ENCODE data around the gene PTGER1. TPM values are rescaled to one million over a fixed set of nuclear protein-coding genes. Genes with fewer than 3 reads are reported as not detected.

PTGER1 gene
- total RNA-seq, 1 donor from 2014 or later = not detected

GRCh38 chr19:14494411-14494810 is 19.3 kb upstream of the PTGER1 start:
- H3K36me3 ChIP-seq = peaks cover 0 to 17% of the 10 kb centered on the region in 2 donors
- H3K4me1 ChIP-seq = peaks cover 54% of the 10 kb centered on the region
- H3K4me3 ChIP-seq = peak overlapping the region; percentile 87 to 88
- no peak for DNase-seq (ENCODE audit: extremely low spot score in 2 of 2)
- peak overlapping the region; percentile 77 for H3K27ac ChIP-seq
- TF ChIP-seq POLR2AphosphoS5 (IDR thresholded peaks at IDR 0.05; ENCODE audit: insufficient read depth in 1 of 2, low read depth in 1 of 2) (no peak), CTCF (IDR thresholded peaks at IDR 0.05) (no peak), POLR2A (IDR thresholded peaks at IDR 0.05) (no peak)
- intact Hi-C loops (cut with DNase I) = no loop called here
- no peaks in the 10 kb centered on the region for H3K27me3 ChIP-seq
- no peaks in the 10 kb centered on the region for H3K9me3 ChIP-seq

GRCh38 chr19:14492756-14493337 is 17.7 kb upstream of the PTGER1 start:
- Histone ChIP-seq H3K27me3 (no peaks in the 10 kb centered on the region), H3K36me3 (peaks cover 0 to 26% of the 10 kb centered on the region in 2 donors), H3K27ac (no peak overlapping the region), H3K4me1 (peaks cover 47% of the 10 kb centered on the region), H3K9me3 (no peaks in the 10 kb centered on the region), H3K4me3 (no peak overlapping the region)
- intact Hi-C loops (cut with DNase I) = no loop called here
- DNase-seq (ENCODE audit: extremely low spot score in 2 of 2) = no peak
- no peak for TF ChIP-seq POLR2AphosphoS5 (IDR thresholded peaks at IDR 0.05; ENCODE audit: insufficient read depth in 1 of 2, low read depth in 1 of 2)
- no peak for TF ChIP-seq CTCF (IDR thresholded peaks at IDR 0.05)
- TF ChIP-seq POLR2A (IDR thresholded peaks at IDR 0.05) = no peak

DNA sequence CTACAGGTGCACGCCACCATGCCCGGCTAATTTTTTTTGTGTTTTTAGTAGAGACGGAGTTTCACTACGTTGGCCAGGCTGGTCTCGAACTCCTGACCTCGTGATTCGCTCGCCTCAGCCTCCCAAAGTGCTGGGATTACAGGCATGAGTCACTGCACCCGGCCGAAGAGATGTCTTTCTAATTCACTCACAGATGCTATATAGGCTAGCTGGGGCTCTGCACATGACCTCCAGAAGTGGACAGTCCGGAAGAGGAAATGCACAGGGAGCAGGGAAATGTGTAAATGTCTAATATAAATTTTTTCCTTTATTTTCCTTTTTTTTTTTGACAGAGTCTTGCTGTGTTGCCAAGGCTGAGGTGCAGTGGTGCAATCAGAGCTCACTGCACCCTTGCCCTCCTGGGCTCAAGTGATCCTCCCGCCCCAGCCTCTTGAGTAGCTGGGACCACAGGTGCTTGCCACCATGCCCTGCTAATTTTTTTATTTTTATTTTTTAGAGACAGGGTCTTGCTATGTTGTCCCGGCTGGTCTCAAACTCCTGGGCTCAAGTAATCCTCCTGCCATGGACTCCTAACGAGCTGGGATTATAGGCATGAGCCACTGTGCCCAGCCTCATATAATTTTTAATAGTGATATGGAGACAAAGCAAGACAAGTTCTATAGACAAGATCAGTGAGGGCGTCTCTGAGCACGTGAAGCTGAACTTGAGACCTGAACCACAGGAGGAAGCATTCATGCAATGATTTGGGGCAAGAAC is 12.4 kb upstream of the PTGER1 start:
- intact Hi-C loops (cut with DNase I) = no loop called here
- no peak overlapping the region for H3K4me3 ChIP-seq
- H3K36me3 ChIP-seq = peaks cover 0 to 50% of the 10 kb centered on the region in 2 donors
- H3K9me3 ChIP-seq = no peaks in the 10 kb centered on the region
- TF ChIP-seq POLR2A (IDR thresholded peaks at IDR 0.05) (no peak), CTCF (IDR thresholded peaks at IDR 0.05) (no peak), POLR2AphosphoS5 (IDR thresholded peaks at IDR 0.05; ENCODE audit: insufficient read depth in 1 of 2, low read depth in 1 of 2) (no peak)
- H3K4me1 ChIP-seq = peaks cover 2% of the 10 kb centered on the region
- no peak for DNase-seq (ENCODE audit: extremely low spot score in 2 of 2)
- no peaks in the 10 kb centered on the region for H3K27me3 ChIP-seq
- no peak overlapping the region for H3K27ac ChIP-seq

- peaks cover 0 to 63% of the 10 kb centered on the region in 2 donors for H3K36me3 ChIP-seq
- no peak overlapping the region for H3K4me3 ChIP-seq
- intact Hi-C loops (cut with DNase I) = no loop called here
- no peak overlapping the region for H3K27ac ChIP-seq
- no peak for TF ChIP-seq POLR2A (IDR thresholded peaks at IDR 0.05)
- TF ChIP-seq CTCF (IDR thresholded peaks at IDR 0.05) = no peak
- TF ChIP-seq POLR2AphosphoS5 (IDR thresholded peaks at IDR 0.05; ENCODE audit: insufficient read depth in 1 of 2, low read depth in 1 of 2) = no peak
- H3K27me3 ChIP-seq = no peaks in the 10 kb centered on the region
- no peak for DNase-seq (ENCODE audit: extremely low spot score in 2 of 2)
- H3K4me1 ChIP-seq = peaks cover 12% of the 10 kb centered on the region
- H3K9me3 ChIP-seq = no peaks in the 10 kb centered on the region
These were observed 7.2 kb upstream of the PTGER1 start for GRCh38 chr19:14482172-14482941.

All from vagina (tissue), 2 donors.